Pons (tissue), 1 donor: ENCODE data around the gene RARRES2.

ENCODE experiments used
- DNase-seq: peaks from one replicate; pipeline ENCODE4 v3.0.0-alpha.2; 2016; ENCODE audit warnings: low spot score

RARRES2 gene

GRCh38 chr7:150361807-150362621 lies 20.6 kb upstream of the RARRES2 start:
- no peak for DNase-seq

- DNase-seq = no peak
Measured at GRCh38 chr7:150361402-150361801, 20.0 kb upstream of the RARRES2 start.

- no peak for DNase-seq
Measured at GRCh38 chr7:150360363-150361058, 19.1 kb upstream of the RARRES2 start.

DNA sequence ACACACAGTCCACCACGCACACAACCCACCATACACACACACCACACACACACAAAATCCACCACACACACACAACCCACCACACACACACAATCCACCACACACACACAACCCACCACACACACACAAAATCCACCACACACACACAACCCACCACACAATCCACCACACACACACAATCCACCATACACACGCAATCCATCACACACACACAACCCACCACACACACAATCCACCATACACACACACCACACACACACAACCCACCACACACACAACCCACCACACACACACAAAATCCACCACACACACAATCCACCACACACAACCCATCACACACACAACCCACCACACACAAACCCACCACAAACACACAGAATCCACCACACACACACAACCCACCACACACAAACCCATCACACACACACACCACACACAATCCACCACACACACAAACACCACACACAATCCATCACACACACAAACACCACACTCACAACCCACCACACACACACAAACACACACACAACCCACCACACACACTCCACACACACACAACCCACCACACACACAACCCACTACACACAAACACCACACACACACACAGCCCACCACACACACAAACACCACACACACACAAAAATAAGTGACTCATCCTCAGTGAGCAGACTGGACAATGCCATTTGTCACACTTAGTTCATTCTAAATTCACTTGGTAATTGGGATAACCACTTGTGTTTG lies 18.4 kb upstream of the RARRES2 start:
- DNase-seq = no peak

DNA sequence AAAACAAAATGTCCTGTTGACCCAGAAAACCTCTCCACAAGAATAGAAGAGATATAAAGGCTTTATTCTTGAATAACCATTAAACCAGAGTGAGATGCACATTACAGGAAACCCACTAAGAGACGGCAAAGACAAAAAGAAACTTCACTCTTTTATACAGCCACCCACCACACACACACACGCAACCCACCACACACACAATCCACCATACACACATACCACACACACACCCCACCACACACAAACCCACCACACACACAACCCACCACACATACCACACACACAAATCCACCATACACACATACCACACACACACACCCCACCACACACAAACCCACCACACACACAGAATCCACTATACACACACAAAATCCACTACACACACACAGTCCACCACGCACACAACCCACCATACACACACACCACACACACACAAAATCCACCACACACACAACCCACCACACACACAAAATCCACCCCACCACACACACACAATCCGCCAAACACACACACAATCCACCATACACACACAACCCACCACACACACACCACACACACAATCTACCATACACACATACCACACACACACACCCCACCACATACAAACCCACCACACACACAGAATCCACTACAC lies 17.7 kb upstream of the RARRES2 start:
- DNase-seq = no peak

- no peak for DNase-seq
Measured at GRCh38 chr7:150358433-150358832, 17.0 kb upstream of the RARRES2 start.

- no peak for DNase-seq
Measured at GRCh38 chr7:150357771-150358427, 16.5 kb upstream of the RARRES2 start.

DNA sequence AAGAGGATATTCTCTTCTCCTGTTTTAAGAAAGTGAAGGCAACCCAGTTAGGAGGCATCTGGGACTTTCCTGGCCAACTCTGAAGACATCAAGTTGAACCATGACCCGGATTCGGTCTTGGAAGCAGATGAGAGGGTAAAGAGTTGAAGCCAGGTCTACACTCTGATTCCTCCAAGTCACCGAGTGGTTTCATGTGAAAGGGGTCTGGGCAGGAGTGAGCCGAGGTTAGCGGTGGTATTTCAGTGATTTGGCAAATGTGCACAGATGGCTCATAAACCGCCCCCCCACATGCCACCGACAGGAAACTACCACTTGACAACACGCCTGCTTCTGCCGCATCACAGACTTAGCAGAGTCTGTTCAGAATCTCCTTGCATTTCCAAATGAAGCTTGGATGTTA lies 15.8 kb upstream of the RARRES2 start:
- DNase-seq = no peak

DNA sequence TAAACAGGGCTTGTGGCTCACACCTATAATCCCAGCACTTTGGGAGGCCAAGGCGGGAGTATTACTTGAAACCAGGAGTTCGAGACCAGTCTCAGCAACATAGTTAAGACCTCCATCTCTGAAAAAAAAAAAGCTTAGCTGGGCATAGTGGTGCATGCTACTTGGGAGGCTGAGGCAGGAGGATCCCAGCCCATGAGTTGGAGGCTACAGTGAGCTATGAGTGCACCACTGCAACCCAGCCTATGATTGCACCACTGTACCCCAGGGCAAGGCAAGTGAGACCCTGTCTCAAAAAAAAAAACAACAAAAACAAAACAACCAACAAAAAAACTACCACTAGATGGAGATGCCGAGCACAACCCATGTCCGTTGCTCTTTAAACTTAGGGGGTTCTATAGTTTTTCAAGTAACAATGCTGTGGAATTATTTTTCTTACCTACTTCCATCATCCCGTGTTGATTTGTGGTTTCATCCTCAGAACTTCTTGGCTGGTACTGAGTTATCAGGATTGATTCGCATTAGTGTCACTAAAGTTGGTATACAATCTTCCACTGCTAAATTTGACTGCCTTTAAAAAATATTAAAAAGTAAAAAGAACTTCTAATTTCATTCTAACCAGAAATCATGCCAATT lies 15.0 kb upstream of the RARRES2 start:
- DNase-seq = no peak

DNA sequence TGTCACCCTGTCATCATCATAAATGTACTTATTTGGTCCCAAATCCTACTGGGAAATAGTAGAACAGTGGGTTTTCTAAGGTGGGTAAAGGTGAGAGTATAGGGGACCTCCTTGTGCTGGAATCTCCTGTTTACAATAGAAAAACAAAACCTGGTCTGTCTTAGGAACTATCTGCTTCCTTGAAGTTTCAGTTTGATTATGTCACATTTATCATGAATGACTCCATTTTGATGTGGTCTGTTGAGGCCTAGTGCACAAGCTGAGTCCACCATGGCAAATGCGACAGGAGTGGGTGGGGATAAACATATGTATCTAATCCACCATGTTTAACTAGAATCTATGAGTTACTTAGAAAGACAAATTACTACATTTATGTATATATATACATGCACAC lies 14.2 kb upstream of the RARRES2 start:
- no peak for DNase-seq

DNA sequence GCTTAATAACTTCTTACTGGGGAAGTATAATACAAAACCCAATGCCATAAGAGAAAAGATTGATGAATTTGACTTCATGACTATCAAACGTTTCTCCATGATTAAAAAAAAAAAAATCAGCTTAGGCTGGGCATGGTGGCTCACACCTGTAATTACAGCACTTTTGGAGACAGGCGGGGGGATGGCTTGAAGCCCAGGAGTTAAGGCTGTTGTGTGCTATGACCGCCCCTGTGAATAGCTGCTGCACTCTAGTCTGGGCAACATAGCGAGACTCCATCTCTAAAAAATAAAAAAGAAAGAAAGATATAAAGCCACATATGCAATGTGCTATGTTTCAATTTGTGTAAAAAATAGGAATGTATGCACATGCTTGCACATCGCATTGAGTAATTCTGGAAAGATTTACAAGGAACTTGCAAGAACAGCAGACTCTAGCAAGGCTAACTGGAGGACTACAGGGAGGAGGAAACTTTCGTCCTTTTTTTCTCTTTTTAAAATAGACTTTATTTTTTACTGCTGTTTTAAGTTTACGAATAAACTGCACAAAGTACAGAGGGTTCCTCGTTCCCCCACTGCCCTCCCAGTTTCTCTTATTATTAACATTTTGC lies 10.3 kb upstream of the RARRES2 start:
- DNase-seq = no peak

GRCh38 chr7:150346922-150347321 lies 5.5 kb upstream of the RARRES2 start:
- DNase-seq = no peak

DNA sequence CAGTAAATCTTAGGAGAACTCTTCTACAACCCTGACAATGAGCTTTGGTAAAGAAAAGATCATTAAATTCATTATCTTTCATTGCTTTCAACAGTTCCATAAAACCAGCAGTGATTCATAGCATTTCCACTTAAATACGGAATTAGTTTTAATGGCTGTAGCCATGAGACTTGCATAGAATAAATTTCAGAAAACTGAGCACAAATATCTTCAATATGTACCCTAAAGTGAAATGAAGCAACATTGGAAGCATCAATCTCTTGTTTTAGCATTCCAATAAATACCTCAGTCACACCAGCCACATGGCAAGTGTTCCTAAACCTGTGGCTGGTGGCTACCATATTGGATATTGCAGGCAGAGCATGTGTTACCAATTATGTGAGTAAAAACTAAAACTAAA lies 3.6 kb upstream of the RARRES2 start:
- no peak for DNase-seq

GRCh38 chr7:150344299-150344698 lies 2.9 kb upstream of the RARRES2 start:
- no peak for DNase-seq

GRCh38 chr7:150343225-150343624 lies 1.8 kb upstream of the RARRES2 start:
- DNase-seq = no peak

DNA sequence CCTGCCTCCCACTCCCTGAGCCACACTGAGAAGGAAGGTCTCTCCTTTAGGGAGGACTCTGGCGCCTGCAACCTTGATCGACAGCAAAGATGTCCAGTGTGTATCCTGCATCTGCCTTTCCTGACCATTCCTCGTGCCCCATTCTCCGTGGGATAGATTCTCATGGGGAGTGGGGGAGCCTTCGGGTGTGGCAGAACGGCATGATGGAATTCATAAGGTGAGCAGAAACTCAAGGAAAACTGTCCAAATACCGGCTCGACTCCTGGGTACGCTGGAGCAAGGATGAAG lies 636 bp upstream of the RARRES2 start:
- DNase-seq = no peak

DNA sequence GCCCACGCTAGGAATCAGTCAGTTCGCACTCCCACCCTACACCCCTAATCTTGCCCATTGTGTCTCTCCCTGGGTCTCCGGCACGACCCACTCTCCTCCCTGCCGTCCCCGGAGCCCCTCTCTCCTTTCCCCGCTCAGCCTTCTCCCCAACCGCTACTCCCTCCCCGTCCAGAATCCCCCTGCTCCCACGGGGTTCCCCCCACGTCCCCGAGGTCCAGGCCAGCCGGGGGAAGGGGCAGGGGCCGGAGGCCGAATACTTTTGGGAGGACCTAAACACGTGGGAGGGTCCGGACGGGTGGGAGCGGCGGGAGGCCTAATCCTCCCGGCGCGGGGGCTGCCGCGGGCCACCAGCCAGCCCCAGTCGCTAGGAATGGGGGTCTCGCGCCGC lies 560 bp downstream of the RARRES2 start:
- no peak for DNase-seq

DNA sequence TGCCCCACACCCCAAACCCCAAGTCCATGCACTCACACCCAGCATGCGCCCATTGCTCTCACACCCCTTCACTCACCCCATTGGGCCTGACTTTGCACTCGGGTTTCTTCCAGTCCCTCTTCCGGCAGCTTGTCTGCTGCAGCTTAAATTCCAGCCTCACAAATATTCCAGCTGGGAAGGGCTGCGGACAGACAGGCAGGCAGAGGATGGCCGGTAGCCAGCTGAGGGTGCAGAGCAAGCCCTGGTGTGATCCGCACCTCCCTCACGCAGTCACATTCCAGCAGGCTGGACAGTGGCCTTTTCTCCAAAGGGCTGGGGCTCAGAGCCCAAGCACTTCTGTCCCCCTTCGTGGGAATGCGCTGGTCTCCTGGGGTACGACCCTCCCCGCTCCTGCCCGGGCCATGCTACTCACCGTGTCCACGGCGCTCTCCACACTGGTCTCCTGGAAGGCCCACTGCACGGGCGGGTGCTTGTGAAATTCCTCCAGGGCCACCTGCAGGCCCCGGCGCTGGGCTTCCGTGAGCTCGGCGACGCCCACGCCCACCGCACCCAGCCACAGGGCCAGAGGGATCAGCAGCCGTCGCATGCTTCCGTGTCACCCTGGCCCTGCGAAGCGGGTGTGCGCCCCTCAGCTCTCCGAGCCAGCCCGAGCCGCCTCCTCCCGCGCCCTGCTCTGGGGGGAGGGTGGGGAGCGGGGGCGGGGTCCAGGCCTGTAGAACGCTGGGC lies 1.2 kb downstream of the RARRES2 start:
- no peak for DNase-seq

- DNase-seq = no peak
Measured at GRCh38 chr7:150339409-150339809, 2.0 kb downstream of the RARRES2 start.

GRCh38 chr7:150338166-150338829 lies 3.1 kb downstream of the RARRES2 start:
- no peak for DNase-seq
